MM.1S (cell line): Measurements from ENCODE around the gene JPH3.

Source experiments
- CTCF ChIP-seq: fragments of 300-600 bp; sonication (generic); IDR thresholded peaks from 2 replicates; pipeline ENCODE4 v1.5.1; 2016; ENCODE audit warnings: antibody characterized with exemption, low read length, mixed read lengths
- EZH2 ChIP-seq: fragments of 300-600 bp; sonication (generic); optimal IDR thresholded peaks from 2 replicates; pipeline ENCODE3; 2017; ENCODE audit warnings: low read depth, mild to moderate bottlenecking, antibody characterized with exemption, low read length, mixed read lengths
- EZH2phosphoT487 ChIP-seq: fragments of 300-600 bp; sonication (generic); IDR thresholded peaks from 2 replicates; pipeline ENCODE4 v1.6.1; 2018; ENCODE audit warnings: antibody characterized with exemption, low read length

GRCh38 chr16:87652799-87653198, 50.5 kb downstream of the JPH3 start:
- TF ChIP-seq CTCF = no peak
- no peak for TF ChIP-seq EZH2phosphoT487
- no peak for TF ChIP-seq EZH2
